ENCODE data around the gene CEACAM5.
"Not testable (repeated sequence)": the region's sequence is repeated elsewhere in the genome, so short reads cannot be mapped to it uniquely, and the experiment has no call there.

Gene CEACAM5

GRCh38 chr19:41740415-41741243, 32.2 kb downstream of the CEACAM5 start:
- no peak for DNase-seq (ENCODE audit: low spot score)

- no peak for DNase-seq (ENCODE audit: low spot score)
These were observed 32.8 kb downstream of the CEACAM5 start for GRCh38 chr19:41741244-41741554.

GRCh38 chr19:41744850-41745249, 36.4 kb downstream of the CEACAM5 start:
- DNase-seq (ENCODE audit: low spot score), result no peak

GRCh38 chr19:41745756-41746155, 37.3 kb downstream of the CEACAM5 start:
- no peak for DNase-seq (ENCODE audit: low spot score)

GRCh38 chr19:41746593-41747227, 38.3 kb downstream of the CEACAM5 start:
- peak; percentile 62 for DNase-seq (ENCODE audit: low spot score)

- no peak for DNase-seq (ENCODE audit: low spot score)
These were observed 39.6 kb downstream of the CEACAM5 start for GRCh38 chr19:41748012-41748411.

- DNase-seq (ENCODE audit: low spot score), result not testable (repeated sequence)
These were observed 42.1 kb downstream of the CEACAM5 start for GRCh38 chr19:41750248-41751134.

- DNase-seq (ENCODE audit: low spot score), result peak; percentile 74
These were observed 44.7 kb downstream of the CEACAM5 start for GRCh38 chr19:41753159-41753558.

- no peak for DNase-seq (ENCODE audit: low spot score)
These were observed 45.6 kb downstream of the CEACAM5 start for GRCh38 chr19:41753936-41754529.

- DNase-seq (ENCODE audit: low spot score), result no peak
These were observed 47.0 kb downstream of the CEACAM5 start, which contains the start of gene CEACAM6 for GRCh38 chr19:41755328-41755913. CEACAM6 (plus strand) TSS chr19:41755530; CDS start chr19:41755639, 109 bp downstream.

- DNase-seq (ENCODE audit: low spot score), result no peak
These were observed 50.4 kb downstream of the CEACAM5 start for GRCh38 chr19:41758846-41759245.

GRCh38 chr19:41767115-41767514, 58.7 kb downstream of the CEACAM5 start:
- no peak for DNase-seq (ENCODE audit: low spot score)

GRCh38 chr19:41768105-41768504, 59.7 kb downstream of the CEACAM5 start:
- not testable (repeated sequence) for DNase-seq (ENCODE audit: low spot score)

GRCh38 chr19:41769608-41770007, 61.2 kb downstream of the CEACAM5 start:
- no peak for DNase-seq (ENCODE audit: low spot score)

GRCh38 chr19:41771410-41771809, 63.0 kb downstream of the CEACAM5 start:
- no peak for DNase-seq (ENCODE audit: low spot score)

- DNase-seq (ENCODE audit: low spot score), result no peak
These were observed 66.1 kb downstream of the CEACAM5 start for GRCh38 chr19:41774515-41774980.

- DNase-seq (ENCODE audit: low spot score), result no peak
These were observed 68.3 kb downstream of the CEACAM5 start for GRCh38 chr19:41776700-41777099.

Data from ecto neural progenitor cell (in vitro differentiated cells).